HG02885 (cell line): Measurements from ENCODE around the gene GNG2.

Experiments
- ATAC-seq: cut with Tn5 transposase; IDR thresholded peaks from one replicate; pipeline ENCODE4 v1.9.1; 2021; ENCODE audit warnings: mild to moderate bottlenecking; ENCODE audit not compliant: unreplicated experiment, poor library complexity

Gene GNG2

GRCh38 chr14:51981218-51981854, 120.9 kb downstream of the GNG2 start:
- ATAC-seq = peak; percentile 73

- no peak for ATAC-seq
These were observed 127.8 kb downstream of the GNG2 start for GRCh38 chr14:51988221-51988620.

- ATAC-seq = peak; percentile 94
These were observed 129.2 kb downstream of the GNG2 start, which contains the start of gene RTRAF for GRCh38 chr14:51989293-51990234. TSS of gene RTRAF (plus strand) at chr14:51989546. CDS start at chr14:51989640, 94 bp downstream.

GRCh38 chr14:51990488-51990887, 130.1 kb downstream of the GNG2 start:
- no peak for ATAC-seq

GRCh38 chr14:51993285-51993920, 133.0 kb downstream of the GNG2 start:
- ATAC-seq = peak; percentile 27

GRCh38 chr14:51996148-51996746, 135.8 kb downstream of the GNG2 start:
- ATAC-seq = no peak

- no peak for ATAC-seq
These were observed 137.9 kb downstream of the GNG2 start for GRCh38 chr14:51998348-51998747.

- ATAC-seq = no peak
These were observed 138.7 kb downstream of the GNG2 start for GRCh38 chr14:51999084-51999483.

- ATAC-seq = no peak
These were observed 139.7 kb downstream of the GNG2 start for GRCh38 chr14:52000019-52000582.

GRCh38 chr14:52000696-52001095, 140.3 kb downstream of the GNG2 start:
- no peak for ATAC-seq

GRCh38 chr14:52002542-52002941, 142.1 kb downstream of the GNG2 start:
- no peak for ATAC-seq

- no peak for ATAC-seq
These were observed 142.9 kb downstream of the GNG2 start for GRCh38 chr14:52003324-52003723.

GRCh38 chr14:52005625-52006024, 145.2 kb downstream of the GNG2 start:
- ATAC-seq = no peak

- no peak for ATAC-seq
These were observed 145.9 kb downstream of the GNG2 start for GRCh38 chr14:52006361-52006760.

- no peak for ATAC-seq
These were observed 146.8 kb downstream of the GNG2 start for GRCh38 chr14:52007211-52007610.

- no peak for ATAC-seq
These were observed 147.2 kb downstream of the GNG2 start for GRCh38 chr14:52007637-52008036.

GRCh38 chr14:52008136-52008535, 147.7 kb downstream of the GNG2 start:
- no peak for ATAC-seq

GRCh38 chr14:52010173-52010693, 149.8 kb downstream of the GNG2 start:
- no peak for ATAC-seq

- no peak for ATAC-seq
These were observed 151.1 kb downstream of the GNG2 start for GRCh38 chr14:52011523-52011922.

- ATAC-seq = no peak
These were observed 152.2 kb downstream of the GNG2 start for GRCh38 chr14:52012635-52013034.
